ENCODE measurements around the gene CDCA8. TPM values are rescaled to one million over a fixed set of nuclear protein-coding genes. Genes with fewer than 3 reads are reported as not detected.
A peak's percentile ranks its signal among the peaks of the same experiment; 100 is the strongest.
"Not testable (repeated sequence)": the region's sequence is repeated elsewhere in the genome, so short reads cannot be mapped to it uniquely, and the experiment has no call there.

Gene CDCA8
- polyA plus RNA-seq, 1 donor (not counting 4 experiments of a cell fraction or from before 2014, with no cell fraction given), result 15.1 TPM

DNA sequence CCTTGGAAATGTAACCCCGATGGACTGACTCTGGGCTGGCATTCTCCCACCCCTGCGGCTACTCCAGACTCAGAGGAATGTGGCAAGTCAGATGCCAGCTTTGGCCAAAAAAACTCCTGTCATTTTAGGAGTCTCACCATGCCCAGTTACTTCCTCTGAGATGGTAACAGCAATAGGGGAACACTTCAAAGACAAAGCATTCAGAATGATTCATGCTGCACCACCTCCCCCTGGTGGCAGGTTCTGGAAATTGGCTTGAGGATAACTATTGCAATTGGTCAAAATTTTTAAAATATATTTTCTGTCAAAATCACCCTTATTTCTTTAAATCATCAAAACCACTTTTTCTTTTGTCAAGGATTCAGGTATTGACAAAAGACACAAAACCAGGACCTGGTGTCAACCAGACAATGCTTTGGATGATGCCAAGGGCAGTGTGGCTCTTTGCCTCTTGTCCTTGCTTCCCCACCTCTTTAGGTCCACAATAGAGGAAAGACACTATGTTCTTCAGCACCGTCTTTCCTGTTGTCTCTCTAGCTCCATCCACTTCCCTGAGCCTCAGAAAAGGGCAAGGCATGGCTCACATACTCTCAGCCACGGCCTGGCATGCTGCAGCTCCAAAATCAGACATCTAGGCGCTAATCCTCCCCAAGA, 9.9 kb upstream of the CDCA8 start:
- Histone ChIP-seq H3K36me3 (ENCODE audit: control insufficient read depth in 2 of 2, extremely low read depth in 1 of 2, insufficient read depth in 2 of 2, low read length in 2 of 2) (peaks cover 20 to 22% of the 10 kb centered on the region in 2 experiments), H4K20me1 (ENCODE audit: control insufficient read depth, extremely low read depth, insufficient read depth, low read length) (no peaks in the 10 kb centered on the region), H3K4me2 (ENCODE audit: control insufficient read depth, extremely low read depth, insufficient read depth, low read depth, low read length) (no peak overlapping the region), H3K9ac (ENCODE audit: control insufficient read depth, extremely low read depth, insufficient read depth, low read length) (no peak overlapping the region), H3K9me1 (ENCODE audit: control insufficient read depth, extremely low read depth, insufficient read depth, low read length) (no peaks in the 10 kb centered on the region), H3K79me2 (ENCODE audit: control insufficient read depth, insufficient read depth, low read length) (no peaks in the 10 kb centered on the region), H3K4me1 (ENCODE audit: control insufficient read depth, extremely low read depth, insufficient read depth, low read length) (no peaks in the 10 kb centered on the region), H2AFZ (ENCODE audit: control insufficient read depth, low read length) (no peak overlapping the region), H3K4me3 (ENCODE audit: control insufficient read depth in 2 of 3, extremely low read depth in 1 of 3, insufficient read depth in 2 of 3, low read depth in 1 of 3, low read length in 3 of 3) (no peak overlapping the region), H3K27me3 (ENCODE audit: control insufficient read depth, extremely low read depth, insufficient read depth, low read length) (no peaks in the 10 kb centered on the region), H3K27ac (ENCODE audit: control insufficient read depth, insufficient read depth, low read length) (no peak overlapping the region), H3K9me3 (ENCODE audit: control insufficient read depth, low read depth, low read length) (no peaks in the 10 kb centered on the region)
- TF ChIP-seq, protein P1, sequence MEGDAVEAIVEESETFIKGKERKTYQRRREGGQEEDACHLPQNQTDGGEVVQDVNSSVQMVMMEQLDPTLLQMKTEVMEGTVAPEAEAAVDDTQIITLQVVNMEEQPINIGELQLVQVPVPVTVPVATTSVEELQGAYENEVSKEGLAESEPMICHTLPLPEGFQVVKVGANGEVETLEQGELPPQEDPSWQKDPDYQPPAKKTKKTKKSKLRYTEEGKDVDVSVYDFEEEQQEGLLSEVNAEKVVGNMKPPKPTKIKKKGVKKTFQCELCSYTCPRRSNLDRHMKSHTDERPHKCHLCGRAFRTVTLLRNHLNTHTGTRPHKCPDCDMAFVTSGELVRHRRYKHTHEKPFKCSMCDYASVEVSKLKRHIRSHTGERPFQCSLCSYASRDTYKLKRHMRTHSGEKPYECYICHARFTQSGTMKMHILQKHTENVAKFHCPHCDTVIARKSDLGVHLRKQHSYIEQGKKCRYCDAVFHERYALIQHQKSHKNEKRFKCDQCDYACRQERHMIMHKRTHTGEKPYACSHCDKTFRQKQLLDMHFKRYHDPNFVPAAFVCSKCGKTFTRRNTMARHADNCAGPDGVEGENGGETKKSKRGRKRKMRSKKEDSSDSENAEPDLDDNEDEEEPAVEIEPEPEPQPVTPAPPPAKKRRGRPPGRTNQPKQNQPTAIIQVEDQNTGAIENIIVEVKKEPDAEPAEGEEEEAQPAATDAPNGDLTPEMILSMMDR (optimal IDR thresholded peaks at IDR 0.05 in 1 of 3, IDR thresholded peaks at IDR 0.05 in 1 of 3, conservative IDR thresholded peaks at IDR 0.05 in 1 of 3; ENCODE audit: extremely low read depth in 1 of 3, insufficient read depth in 2 of 3, low read length in 3 of 3), result peak; percentile 72 to 82 (median 76)
- no peak for TF ChIP-seq EZH2 (IDR thresholded peaks at IDR 0.05; ENCODE audit: low read length)
- peak; percentile 33 for DNase-seq (ENCODE audit: low read depth, low spot score)
- dilution Hi-C loops (cut with MboI; ENCODE audit: extremely low pct_ligation_motif_present, low sequenced_read_pairs), result loop anchor here (25.0 kb wide), 1 partner anchor 95 kb away; the partner anchor contains the start of gene GNL2
- peak; percentile 82 for FAIRE-seq

DNA sequence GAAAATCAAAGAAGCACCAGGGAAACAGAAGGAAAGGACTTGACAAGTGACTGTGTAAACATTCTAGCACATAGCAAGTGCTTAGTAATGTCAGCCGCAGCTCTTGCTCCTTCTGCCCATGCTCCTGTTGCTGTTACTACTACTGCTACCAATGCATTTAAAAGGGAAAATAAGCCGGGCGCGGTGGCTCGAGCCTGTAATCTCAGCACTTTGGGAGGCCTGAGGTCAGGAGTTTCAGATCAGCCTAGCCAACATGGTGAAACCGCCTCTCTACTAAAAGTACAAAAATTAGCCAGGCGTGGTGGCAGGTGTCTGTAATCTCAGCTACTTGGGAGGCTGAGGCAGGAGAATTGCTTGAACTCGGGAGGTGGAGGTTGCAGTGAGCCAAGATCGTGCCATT, 8.1 kb upstream of the CDCA8 start:
- not testable (repeated sequence) for H4K20me1 ChIP-seq (ENCODE audit: control insufficient read depth, extremely low read depth, insufficient read depth, low read length); H3K4me2 ChIP-seq (ENCODE audit: control insufficient read depth, extremely low read depth, insufficient read depth, low read depth, low read length)
- peaks cover 23 to 24% of the 10 kb centered on the region in 2 experiments for H3K36me3 ChIP-seq (ENCODE audit: control insufficient read depth in 2 of 2, extremely low read depth in 1 of 2, insufficient read depth in 2 of 2, low read length in 2 of 2)

More for the DNA sequence above, 8.1 kb upstream of the CDCA8 start:
- FAIRE-seq; H3K27me3 ChIP-seq (ENCODE audit: control insufficient read depth, extremely low read depth, insufficient read depth, low read length); H2AFZ ChIP-seq (ENCODE audit: control insufficient read depth, low read length); H3K27ac ChIP-seq (ENCODE audit: control insufficient read depth, insufficient read depth, low read length); H3K9ac ChIP-seq (ENCODE audit: control insufficient read depth, extremely low read depth, insufficient read depth, low read length); H3K4me1 ChIP-seq (ENCODE audit: control insufficient read depth, extremely low read depth, insufficient read depth, low read length); H3K9me3 ChIP-seq (ENCODE audit: control insufficient read depth, low read depth, low read length); H3K4me3 ChIP-seq (ENCODE audit: control insufficient read depth in 2 of 3, extremely low read depth in 1 of 3, insufficient read depth in 2 of 3, low read depth in 1 of 3, low read length in 3 of 3); H3K9me1 ChIP-seq (ENCODE audit: control insufficient read depth, extremely low read depth, insufficient read depth, low read length); DNase-seq (ENCODE audit: low read depth, low spot score): not testable (repeated sequence)
- dilution Hi-C loops (cut with MboI; ENCODE audit: extremely low pct_ligation_motif_present, low sequenced_read_pairs), result loop anchor here (25.0 kb wide), 1 partner anchor 97 kb away; the partner anchor contains the start of gene GNL2
- H3K79me2 ChIP-seq (ENCODE audit: control insufficient read depth, insufficient read depth, low read length), result peaks cover 12% of the 10 kb centered on the region

Data from keratinocyte (primary cell).